CD4-positive, alpha-beta T cell (primary cell): ENCODE measurements around the gene ARHGAP10. TPM values are rescaled to one million over a fixed set of nuclear protein-coding genes. Genes with fewer than 3 reads are reported as not detected.

Experiments
- ATAC-seq: fragments of 200-7000 bp; cut with Tn5 transposase; one replicate; pipeline ENCODE4 v1.10.0; 2022; ENCODE audit warnings: mild to moderate bottlenecking; ENCODE audit not compliant: poor library complexity
- CTCF ChIA-PET: fragments of 350-600 bp; sonication (Branson Sonifier 250); formaldehyde crosslinking; loops from one replicate; lab custom pipeline; 2021; ENCODE audit warnings: antibody characterized with exemption, inconsistent platforms; lab: Charles Lee
- POLR2A ChIA-PET: fragments of 350-600 bp; sonication (Branson Sonifier 250); formaldehyde crosslinking; loops from one replicate; lab custom pipeline; 2021; ENCODE audit warnings: antibody characterized with exemption, inconsistent platforms; lab: Charles Lee
- DNase-seq, 14 experiments: peaks; one replicate each; pipeline ENCODE4 v3.0.0-alpha.2; 2013 to 2020; ENCODE audit warnings: mixed read lengths in 2 of 14
- H3K27ac ChIP-seq, 2 donors: one replicate each; pipeline versions ENCODE4 v1.5.1 to v1.7.0; 2013; ENCODE audit warnings: low read length in 2 of 2, low read depth in 1 of 2, mild to moderate bottlenecking in 1 of 2
- H3K27me3 ChIP-seq, 2 experiments: 1 replicate in 1 of 2; 2 replicates in 1 of 2; pipeline versions ENCODE4 v1.6.1 to v1.7.0; 2013; ENCODE audit warnings: low read length in 2 of 2, control low read depth in 1 of 2, mild to moderate bottlenecking in 1 of 2, moderate library complexity in 1 of 2; ENCODE audit not compliant: insufficient read depth in 2 of 2, control insufficient read depth in 1 of 2
- H3K36me3 ChIP-seq: one replicate; pipeline ENCODE4 v1.6.1; 2013; ENCODE audit warnings: low read length, control low read depth; ENCODE audit not compliant: insufficient read depth
- H3K4me1 ChIP-seq: one replicate; pipeline ENCODE4 v1.6.1; 2013; ENCODE audit warnings: low read length, control low read depth; ENCODE audit not compliant: insufficient read depth
- H3K4me3 ChIP-seq: one replicate; pipeline ENCODE4 v1.5.1; 2013; ENCODE audit warnings: mild to moderate bottlenecking, low read length, moderate library complexity
- H3K9me3 ChIP-seq, 2 experiments: 1 replicate in 1 of 2; 2 replicates in 1 of 2; pipeline versions ENCODE4 v1.6.1 to v1.7.0; 2013; ENCODE audit warnings: low read length in 2 of 2, mild to moderate bottlenecking in 2 of 2, control low read depth in 1 of 2, moderate library complexity in 1 of 2; ENCODE audit not compliant: control insufficient read depth in 1 of 2, insufficient read depth in 1 of 2
- H3K27ac Mint-ChIP-seq: one replicate; pipeline ENCODE4 v1.8.0; 2020; ENCODE audit warnings: mixed read lengths
- H3K27me3 Mint-ChIP-seq: one replicate; pipeline ENCODE4 v1.8.0; 2021; ENCODE audit warnings: mixed read lengths
- H3K36me3 Mint-ChIP-seq: one replicate; pipeline ENCODE4 v1.8.0; 2021; ENCODE audit warnings: low read depth, mixed read lengths
- H3K4me1 Mint-ChIP-seq: one replicate; pipeline ENCODE4 v1.8.0; 2021; ENCODE audit warnings: low read depth, mixed read lengths
- H3K4me3 Mint-ChIP-seq: one replicate; pipeline ENCODE4 v1.8.0; 2020; ENCODE audit warnings: mild to moderate bottlenecking, mixed read lengths
- H3K9me3 Mint-ChIP-seq: one replicate; pipeline ENCODE4 v1.8.0; 2020; ENCODE audit warnings: mixed read lengths
- intact Hi-C, 2 experiments: fragments of 100-400 bp; cut with DNase I in 1 of 2; cut with micrococcal nuclease in 1 of 2; formaldehyde crosslinking; loops; one replicate each; pipeline versions ENCODE4 v1.15.1 to v1.9.0; 2023 to 2025; cut with DNase I, micrococcal nuclease
- total RNA-seq, 174 experiments: library from RNA in 2 of 174; stranded (reverse) in 2 of 174; gene quantifications; one replicate each; pipeline ENCODE4 v1.2.3 and lab custom pipeline; 2021 to 2026
- TF ChIP-seq, protein P1 (sequence below): fragments of 200-600 bp; IDR thresholded peaks from one replicate; pipeline ENCODE4 v1.8.0; 2022; ENCODE audit warnings: antibody characterized with exemption, mild to moderate bottlenecking

ARHGAP10 gene
- total RNA-seq, 2 experiments from 2014 or later = 5.6 to 5.7 TPM

DNA sequence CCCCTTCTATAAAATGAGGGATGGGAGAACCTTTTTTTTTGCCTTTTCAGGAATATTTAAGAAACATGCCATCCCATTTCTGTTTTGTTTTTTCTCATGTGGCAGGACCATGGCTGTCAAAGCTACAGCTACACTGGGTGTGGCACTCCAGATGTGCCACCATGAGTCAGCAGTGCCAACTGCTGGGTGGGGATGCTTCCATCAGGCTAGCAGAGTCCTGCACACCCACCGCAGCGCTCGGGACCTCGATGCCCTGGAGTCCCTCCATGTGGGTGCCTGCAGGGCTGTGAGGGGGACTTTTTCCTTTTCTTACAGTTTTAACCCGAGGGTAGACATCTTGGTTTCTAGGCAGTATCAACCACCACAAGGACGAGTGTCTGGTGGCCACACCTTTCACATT is 357.7 kb downstream of the ARHGAP10 start:
- no peak overlapping the region for H3K27ac Mint-ChIP-seq
- Histone ChIP-seq H3K27ac (no peak overlapping the region), H3K36me3 (peaks cover 4% of the 10 kb centered on the region), H3K4me1 (no peaks in the 10 kb centered on the region), H3K4me3 (no peak overlapping the region), H3K9me3 (no peaks in the 10 kb centered on the region), H3K27me3 (no peaks in the 10 kb centered on the region)
- POLR2A ChIA-PET = no interaction called here
- H3K27me3 Mint-ChIP-seq = no peaks in the 10 kb centered on the region
- intact Hi-C loops = no loop called here
- peaks cover 45% of the 10 kb centered on the region for H3K4me1 Mint-ChIP-seq
- no peak for ATAC-seq
- CTCF ChIA-PET = no interaction called here
- TF ChIP-seq, protein P1, sequence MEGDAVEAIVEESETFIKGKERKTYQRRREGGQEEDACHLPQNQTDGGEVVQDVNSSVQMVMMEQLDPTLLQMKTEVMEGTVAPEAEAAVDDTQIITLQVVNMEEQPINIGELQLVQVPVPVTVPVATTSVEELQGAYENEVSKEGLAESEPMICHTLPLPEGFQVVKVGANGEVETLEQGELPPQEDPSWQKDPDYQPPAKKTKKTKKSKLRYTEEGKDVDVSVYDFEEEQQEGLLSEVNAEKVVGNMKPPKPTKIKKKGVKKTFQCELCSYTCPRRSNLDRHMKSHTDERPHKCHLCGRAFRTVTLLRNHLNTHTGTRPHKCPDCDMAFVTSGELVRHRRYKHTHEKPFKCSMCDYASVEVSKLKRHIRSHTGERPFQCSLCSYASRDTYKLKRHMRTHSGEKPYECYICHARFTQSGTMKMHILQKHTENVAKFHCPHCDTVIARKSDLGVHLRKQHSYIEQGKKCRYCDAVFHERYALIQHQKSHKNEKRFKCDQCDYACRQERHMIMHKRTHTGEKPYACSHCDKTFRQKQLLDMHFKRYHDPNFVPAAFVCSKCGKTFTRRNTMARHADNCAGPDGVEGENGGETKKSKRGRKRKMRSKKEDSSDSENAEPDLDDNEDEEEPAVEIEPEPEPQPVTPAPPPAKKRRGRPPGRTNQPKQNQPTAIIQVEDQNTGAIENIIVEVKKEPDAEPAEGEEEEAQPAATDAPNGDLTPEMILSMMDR = no peak
- peaks cover 68% of the 10 kb centered on the region for H3K36me3 Mint-ChIP-seq
- no peak for DNase-seq
- H3K9me3 Mint-ChIP-seq = peaks cover 10% of the 10 kb centered on the region
- no peak overlapping the region for H3K4me3 Mint-ChIP-seq

DNA sequence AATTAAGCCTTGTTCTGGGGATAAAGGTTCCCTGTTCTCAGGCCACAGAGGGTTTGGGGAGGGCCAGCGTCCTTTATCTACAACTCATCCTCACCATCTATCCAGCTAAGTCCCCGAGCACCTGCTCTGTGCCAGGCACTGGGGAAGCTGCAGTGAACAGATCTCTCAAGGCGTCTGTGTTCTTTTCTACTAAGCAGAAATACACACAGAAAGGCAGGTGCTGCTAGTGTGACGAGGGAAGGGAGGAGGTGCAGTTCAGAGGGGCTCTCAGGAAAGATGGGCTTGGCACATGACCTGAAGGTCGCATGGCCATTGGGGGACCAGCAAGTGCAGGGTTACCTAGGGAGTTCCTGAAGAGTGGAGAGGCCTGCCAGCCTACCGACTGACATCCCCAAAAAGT is 358.1 kb downstream of the ARHGAP10 start:
- Mint-ChIP-seq H3K9me3 (peaks cover 9% of the 10 kb centered on the region), H3K27me3 (no peaks in the 10 kb centered on the region), H3K4me3 (no peak overlapping the region), H3K36me3 (peaks cover 64% of the 10 kb centered on the region), H3K27ac (no peak overlapping the region), H3K4me1 (peaks cover 41% of the 10 kb centered on the region)
- intact Hi-C loops = no loop called here
- H3K27ac ChIP-seq = no peak overlapping the region
- DNase-seq = no peak
- POLR2A ChIA-PET = no interaction called here
- TF ChIP-seq, protein P1 = no peak
- no peaks in the 10 kb centered on the region for H3K27me3 ChIP-seq
- H3K4me1 ChIP-seq = no peaks in the 10 kb centered on the region
- no peak for ATAC-seq
- CTCF ChIA-PET = no interaction called here
- peaks cover 4% of the 10 kb centered on the region for H3K36me3 ChIP-seq
- no peak overlapping the region for H3K4me3 ChIP-seq
- no peaks in the 10 kb centered on the region for H3K9me3 ChIP-seq

DNA sequence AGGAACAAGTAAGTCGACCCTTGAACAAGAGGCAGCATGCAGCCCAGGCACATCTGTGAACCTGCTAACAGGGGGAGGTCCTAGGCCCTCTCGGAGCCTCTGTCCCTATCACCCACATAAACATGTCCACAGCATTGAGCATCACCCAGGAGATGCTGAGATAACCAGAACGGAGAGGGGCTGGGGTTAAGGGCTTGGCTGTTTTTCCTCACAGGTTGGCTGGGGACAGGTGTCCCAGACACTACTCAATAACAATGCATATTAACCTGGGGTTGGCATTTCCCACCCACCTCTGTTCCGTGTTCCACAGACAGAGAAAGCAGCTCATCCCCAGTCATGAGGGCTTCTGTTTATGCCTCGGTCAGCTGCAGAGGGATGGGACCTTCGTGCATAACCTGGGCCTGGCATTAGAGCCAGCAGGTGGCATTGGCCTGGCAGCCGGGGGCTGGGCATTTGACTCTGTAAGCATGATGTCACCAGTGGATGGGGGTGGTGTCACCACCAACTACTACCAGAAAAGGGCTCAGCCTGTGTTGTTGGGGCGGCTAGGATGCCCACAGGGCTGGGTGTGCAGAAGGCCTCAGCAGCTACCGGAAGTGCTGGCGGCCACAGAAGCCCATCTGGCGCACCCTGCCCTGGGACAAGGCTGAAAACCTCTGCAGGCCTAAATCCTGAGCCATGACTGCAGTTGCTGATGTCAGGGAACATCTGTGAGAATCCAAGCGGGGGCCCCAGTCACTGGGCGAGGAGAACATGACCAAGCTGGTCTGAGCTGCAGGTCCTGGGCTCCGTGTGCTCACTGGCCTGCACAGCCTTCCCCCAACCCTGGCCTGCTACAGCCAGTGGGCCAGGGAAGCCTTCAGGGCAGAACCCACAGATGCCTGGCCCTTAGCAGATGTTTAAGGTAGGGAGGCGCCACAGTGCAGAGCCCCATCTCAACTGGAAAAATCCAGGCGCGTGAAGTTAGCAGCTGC is 358.9 kb downstream of the ARHGAP10 start:
- Mint-ChIP-seq H3K36me3 (peaks cover 56% of the 10 kb centered on the region), H3K27ac (no peak overlapping the region), H3K9me3 (peaks cover 6% of the 10 kb centered on the region), H3K4me3 (no peak overlapping the region), H3K27me3 (no peaks in the 10 kb centered on the region), H3K4me1 (peaks cover 33% of the 10 kb centered on the region)
- ChIA-PET POLR2A (no interaction called here), CTCF (interaction anchor here (0.6 kb wide), 1 partner anchor 672 kb away, joined by 3 read pairs; no protein-coding TSS in a partner anchor)
- TF ChIP-seq, protein P1 = no peak
- H3K27ac ChIP-seq = no peak overlapping the region
- H3K36me3 ChIP-seq = peaks cover 6% of the 10 kb centered on the region
- no peak overlapping the region for H3K4me3 ChIP-seq
- H3K9me3 ChIP-seq = no peaks in the 10 kb centered on the region
- intact Hi-C loops = no loop called here
- DNase-seq (no peak), ATAC-seq (no peak)
- no peaks in the 10 kb centered on the region for H3K4me1 ChIP-seq
- no peaks in the 10 kb centered on the region for H3K27me3 ChIP-seq
